SK-N-SH (cell line): ENCODE data around the gene NFASC. TPM values are rescaled to one million over a fixed set of nuclear protein-coding genes. Genes with fewer than 3 reads are reported as not detected.

ENCODE experiments used
- CTCF ChIA-PET: fragments of 300-600, 350-600 bp; formaldehyde crosslinking; extraction: SDS; loops from one replicate; lab custom pipeline; 2021; lab: Yijun Ruan, JAX
- POLR2A ChIA-PET: fragments of 350-600 bp; sonication (Branson Sonifier 250); formaldehyde crosslinking; extraction: SDS; loops from one replicate; lab custom pipeline; 2020; ENCODE audit warnings: antibody characterized with exemption, inconsistent platforms; lab: Yijun Ruan, JAX
- DNase-seq: peaks from one replicate; pipeline ENCODE4 v3.0.0; 2012
- H2AFZ ChIP-seq: fragments of 200-600 bp; sonication (generic); 2 replicates; pipeline ENCODE4 v1.8.1; 2016; ENCODE audit warnings: antibody characterized with exemption, mild to moderate bottlenecking, low read depth
- H3F3A ChIP-seq: fragments of 200-600 bp; sonication (generic); replicated peaks from 2 replicates; pipeline ENCODE3; 2016; ENCODE audit warnings: antibody characterized with exemption, mild to moderate bottlenecking; ENCODE audit not compliant: insufficient read depth
- H3K27ac ChIP-seq, 2 experiments: fragments of 200-500 bp in 1 of 2; fragments of 200-600 bp in 1 of 2; sonication (Bioruptor generic) in 1 of 2; sonication (generic), shearing (Covaris generic) in 1 of 2; 2 replicates each; pipeline versions ENCODE4 v1.5.1 to v1.6.1; 2014 to 2016; ENCODE audit warnings: low read depth in 2 of 2, inconsistent platforms in 1 of 2, low read length in 1 of 2, mild to moderate bottlenecking in 1 of 2, mixed read lengths in 1 of 2
- H3K27me3 ChIP-seq: fragments of 200-600 bp; sonication (generic), shearing (Covaris generic); 2 replicates; pipeline ENCODE4 v1.6.1; 2016; ENCODE audit warnings: mixed run types; ENCODE audit not compliant: insufficient read depth
- H3K36me3 ChIP-seq, 2 experiments: fragments of 200-500 bp in 1 of 2; fragments of 200-600 bp in 1 of 2; sonication (Bioruptor generic) in 1 of 2; sonication (generic) in 1 of 2; replicated peaks in 1 of 2; 2 replicates each; pipeline versions ENCODE3 to v1.5.1; 2014 to 2016; ENCODE audit warnings: low read length in 1 of 2, mild to moderate bottlenecking in 1 of 2; ENCODE audit not compliant: insufficient read depth in 2 of 2, control insufficient read depth in 1 of 2
- H3K4me1 ChIP-seq, 2 experiments: fragments of 200-500 bp in 1 of 2; fragments of 200-600 bp in 1 of 2; sonication (Bioruptor generic) in 1 of 2; sonication (generic), shearing (Covaris generic) in 1 of 2; 2 replicates each; pipeline versions ENCODE4 v1.5.1 to v1.6.1; 2014 to 2016; ENCODE audit warnings: low read depth in 1 of 2, low read length in 1 of 2, mixed run types in 1 of 2; ENCODE audit not compliant: insufficient read depth in 2 of 2, control insufficient read depth in 1 of 2
- H3K4me2 ChIP-seq: fragments of 200-600 bp; sonication (generic), shearing (Covaris generic); 2 replicates; pipeline ENCODE4 v1.6.1; 2017; ENCODE audit warnings: mixed run types
- H3K4me3 ChIP-seq, 2 experiments: fragments of 200-500 bp in 1 of 2; fragments of 200-600 bp in 1 of 2; sonication (Bioruptor generic) in 1 of 2; sonication (generic), shearing (Covaris generic) in 1 of 2; 2 replicates each; pipeline versions ENCODE4 v1.5.1 to v1.8.1; 2014 to 2016; ENCODE audit warnings: low read depth in 2 of 2, inconsistent platforms in 1 of 2, low read length in 1 of 2, mild to moderate bottlenecking in 1 of 2, mixed read lengths in 1 of 2, moderate library complexity in 1 of 2
- H3K79me2 ChIP-seq: fragments of 200-600 bp; sonication (generic); 2 replicates; pipeline ENCODE4 v1.8.1; 2017; ENCODE audit warnings: mild to moderate bottlenecking; ENCODE audit not compliant: insufficient read depth
- H3K9ac ChIP-seq: fragments of 200-600 bp; sonication (generic); 2 replicates; pipeline ENCODE4 v1.6.1; 2017; ENCODE audit warnings: mixed run types
- H3K9me2 ChIP-seq: fragments of 200-600 bp; sonication (generic); 2 replicates; pipeline ENCODE4 v1.6.1; 2017; ENCODE audit warnings: mixed run types
- H3K9me3 ChIP-seq: fragments of 200-600 bp; sonication (generic); 2 replicates; pipeline ENCODE4 v1.6.1; 2017; ENCODE audit warnings: mixed run types, mild to moderate bottlenecking, moderate library complexity
- H4K20me1 ChIP-seq: fragments of 200-600 bp; sonication (generic); 2 replicates; pipeline ENCODE4 v1.6.1; 2017; ENCODE audit warnings: mild to moderate bottlenecking, mixed run types; ENCODE audit not compliant: insufficient read depth
- CTCF ChIP-seq: fragments of 200-600 bp; sonication (generic); IDR thresholded peaks from 2 replicates; pipeline ENCODE4 v1.6.1; 2017; ENCODE audit warnings: antibody characterized with exemption, mild to moderate bottlenecking, moderate library complexity
- GABPA ChIP-seq: IDR thresholded peaks from 2 replicates; pipeline ENCODE4 v1.4.0; 2012; ENCODE audit warnings: low read depth, mild to moderate bottlenecking
- GATA2 ChIP-seq: sonication (generic); formaldehyde crosslinking; IDR thresholded peaks from 2 replicates; pipeline ENCODE4 v1.5.0; 2020; ENCODE audit warnings: mild to moderate bottlenecking, missing genetic modification reagents
- IRF3 ChIP-seq: fragments of 150-350 bp; IDR thresholded peaks from 2 replicates; pipeline ENCODE4 v1.6.1; 2016; ENCODE audit warnings: mild to moderate bottlenecking, low read depth, low read length
- NFIC ChIP-seq: IDR thresholded peaks from 2 replicates; pipeline ENCODE4 v1.4.0; 2012; ENCODE audit warnings: borderline replicate concordance
- RCOR1 ChIP-seq: fragments of 150-350 bp; IDR thresholded peaks from 2 replicates; pipeline ENCODE4 v1.6.1; 2017; ENCODE audit warnings: antibody characterized with exemption, low read length
- REST ChIP-seq: IDR thresholded peaks from 2 replicates; pipeline ENCODE4 v1.6.1; 2012; ENCODE audit warnings: mild to moderate bottlenecking, low read depth, low read length, moderate library complexity
- SIN3A ChIP-seq: IDR thresholded peaks from 2 replicates; pipeline ENCODE4 v1.6.1; 2012; ENCODE audit warnings: low read depth, mild to moderate bottlenecking, low read length, moderate library complexity, borderline replicate concordance
- TAF1 ChIP-seq: IDR thresholded peaks from 2 replicates; pipeline ENCODE4 v1.6.1; 2012; ENCODE audit warnings: low read depth, mild to moderate bottlenecking, low read length, moderate library complexity, borderline replicate concordance
- TCF12 ChIP-seq: IDR thresholded peaks from 2 replicates; pipeline ENCODE4 v1.4.0; 2012
- USF2 ChIP-seq: fragments of 150-350 bp; IDR thresholded peaks from 2 replicates; pipeline ENCODE4 v1.6.1; 2017; ENCODE audit warnings: antibody characterized with exemption, low read length, low read depth, borderline replicate concordance
- ZBTB33 ChIP-seq: IDR thresholded peaks from 2 replicates; pipeline ENCODE4 v1.4.0; 2012; ENCODE audit warnings: low read depth, borderline replicate concordance
- WGBS: methylation state at CpG from one replicate; pipeline ENCODE4 v1.1.6; 2017; ENCODE audit warnings: low lambda C conversion rate; 5-methylcytosine and 5-hydroxymethylcytosine counted together
- polyA plus RNA-seq, 3 experiments: library from polyadenylated mRNA; depleted of rRNA; stranded (reverse); fragments of >200 nt; gene quantifications; 2 replicates each; pipeline ENCODE4 v1.2.3, GENCODE V29; 2012

Gene NFASC
- polyA plus RNA-seq, 1 of the 3 experiments (the other 2 are of a cell fraction), result 6.0 TPM

GRCh38 chr1:205066141-205066818, 195.6 kb downstream of the NFASC start:
- Histone ChIP-seq H3K4me1 (peaks cover 0 to 5% of the 10 kb centered on the region in 2 experiments; a peak in 1 of 4 replicates), H3K27ac (no peak overlapping the region), H3F3A (no peaks in the 10 kb centered on the region), H3K9ac (no peak overlapping the region), H2AFZ (no peak overlapping the region), H3K36me3 (no peaks in the 10 kb centered on the region), H3K4me3 (no peak overlapping the region), H3K9me2 (no peaks in the 10 kb centered on the region), H4K20me1 (no peaks in the 10 kb centered on the region), H3K9me3 (no peaks in the 10 kb centered on the region), H3K27me3 (no peaks in the 10 kb centered on the region), H3K79me2 (no peaks in the 10 kb centered on the region), H3K4me2 (no peak overlapping the region)
- WGBS, result 64% methylated on average over 7 of the region's 13 CpGs
- TF ChIP-seq TAF1 (no peak), CTCF (peak; percentile 26; the same call in 1 of the 2 replicates)
- peak; percentile 42 for DNase-seq
- ChIA-PET CTCF (interaction anchor here (0.9 to 6.9 kb wide), 8 partner anchors 11 to 259 kb away, joined by 3 to 55 read pairs (median 4); no protein-coding TSS in a partner anchor), POLR2A (interaction anchor here (0.6 kb wide), 1 partner anchor 81 kb away, joined by 3 read pairs; no protein-coding TSS in a partner anchor)

GRCh38 chr1:205067031-205067430, 196.4 kb downstream of the NFASC start:
- H3K9me3 ChIP-seq, result no peaks in the 10 kb centered on the region
- no peak for DNase-seq
- no peaks in the 10 kb centered on the region for H3K27me3 ChIP-seq
- no peaks in the 10 kb centered on the region for H3K9me2 ChIP-seq
- no peak overlapping the region for H3K4me2 ChIP-seq
- no peak overlapping the region for H2AFZ ChIP-seq
- H3K36me3 ChIP-seq, result no peaks in the 10 kb centered on the region
- H3K79me2 ChIP-seq, result no peaks in the 10 kb centered on the region
- ChIA-PET CTCF (interaction anchor here (1.1 to 6.9 kb wide), 4 partner anchors 11 to 92 kb away, joined by 3 to 55 read pairs (median 8); no protein-coding TSS in a partner anchor), POLR2A (no interaction called here)
- no peaks in the 10 kb centered on the region for H4K20me1 ChIP-seq
- no peak overlapping the region for H3K27ac ChIP-seq
- 82% methylated on average over 5 of the region's 6 CpGs for WGBS
- no peak overlapping the region for H3K9ac ChIP-seq
- H3K4me1 ChIP-seq, result no peaks in the 10 kb centered on the region
- no peaks in the 10 kb centered on the region for H3F3A ChIP-seq
- no peak overlapping the region for H3K4me3 ChIP-seq
- TF ChIP-seq IRF3, result no peak
- no peak for TF ChIP-seq USF2
- TF ChIP-seq REST, result no peak
- no peak for TF ChIP-seq TCF12
- no peak for TF ChIP-seq GATA2 (CRISPR knock-in tag)
- TF ChIP-seq ZBTB33, result no peak
- TF ChIP-seq RCOR1, result no peak
- no peak for TF ChIP-seq GABPA
- TF ChIP-seq NFIC, result no peak
- no peak for TF ChIP-seq CTCF
- TF ChIP-seq SIN3A, result no peak
